Pancreas (tissue), 10 donors: ENCODE measurements around the gene BNIP3. TPM values are rescaled to one million over a fixed set of nuclear protein-coding genes. Genes with fewer than 3 reads are reported as not detected.

Experiments used
- ATAC-seq, 4 donors: fragments of 200-7000 bp; cut with Tn5 transposase; one replicate each; pipeline versions ENCODE4 v1.8.0 to v1.9.1; 2020; ENCODE audit warnings: mild to moderate bottlenecking in 4 of 4, moderate library complexity in 4 of 4
- DNase-seq, 6 donors: peaks; one replicate each; pipeline ENCODE4 v3.0.0-alpha.2; 2020
- FAIRE-seq: peaks from 2 replicates; lab custom pipeline; 2012; peaks lifted over from hg19 to GRCh38; lab: Jason Lieb, UNC
- H3K27ac ChIP-seq, 4 donors: fragments of 200-600 bp; sonication (generic); 1 replicate in 3 of 4; 2 replicates in 1 of 4; pipeline versions ENCODE4 v1.5.0 to v1.8.0; 2020
- H3K27me3 ChIP-seq, 4 donors: fragments of 200-600 bp; one replicate each; pipeline ENCODE4 v1.8.0; 2021
- H3K36me3 ChIP-seq, 3 donors: fragments of 200-600 bp; sonication (generic) in 1 of 3; one replicate each; pipeline versions ENCODE4 v1.5.0 to v1.8.0; 2020 to 2021
- H3K4me1 ChIP-seq, 3 donors: fragments of 200-600 bp; one replicate each; pipeline ENCODE4 v1.8.0; 2021
- H3K4me3 ChIP-seq, 4 donors: fragments of 200-600 bp; sonication (generic) in 2 of 4; one replicate each; pipeline versions ENCODE4 v1.5.0 to v1.8.0; 2020 to 2021
- H3K9me3 ChIP-seq, 4 donors: fragments of 200-600 bp; one replicate each; pipeline ENCODE4 v1.8.0; 2021
- CTCF ChIP-seq, 4 donors: fragments of 200-600 bp; sonication (generic) in 3 of 4; IDR thresholded peaks; one replicate each; pipeline versions ENCODE4 v1.5.0 to v1.8.0; 2021; ENCODE audit warnings: antibody characterized with exemption in 4 of 4
- WGBS, 2 donors: extraction: QIAGEN DNeasy Blood & Tissue Kit; methylation state at CpG; one replicate each; pipeline ENCODE4 v1.1.7; 2013; 5-methylcytosine and 5-hydroxymethylcytosine counted together
- intact Hi-C, 3 donors: fragments of 100-400 bp; cut with DNase I; formaldehyde crosslinking; loops; one replicate each; pipeline versions ENCODE4 v1.11.1 to v1.14.2; 2022
- polyA plus RNA-seq, 2 donors: library from polyadenylated mRNA; stranded (reverse); fragments of 200-250 nt; gene quantifications; one replicate each; pipeline ENCODE4 v1.2.3, GENCODE V29; 2013
- total RNA-seq, 6 donors: library from RNA; stranded (reverse); fragmentation: NEBNext Ultra II Directional in 4 of 6; extraction: Animal tissue kit (Norgen Biotek cat#: 25700) in 4 of 6; gene quantifications; one replicate each; pipeline versions ENCODE4 v1.2.1 to v1.2.4, GENCODE V29; 2021 to 2023
- donor health status: healthy with polysubstance abuse.
- donor health status: DM: no; HTN: no; CAD: no; lungs with moderate emphysema.
- donor health status: DM: no; HTN: no; CAD: no.
- donor health status: control.
- donor health status: control.
- donor health status: Bipolar disorder and iron deficiency.
- donor health status: DM: yes; HTN: yes; CAD: no.
- donor health status: DM: no; HTN: no; CAD: no.
- donor health status: DM: no; HTN: no; CAD: no.
- donor health status: DM: yes; HTN: yes; CAD: no.

The BNIP3 gene
- total and polyA plus RNA-seq, 8 donors: 65.7 to 471 (median 142) TPM

- 91 to 92% methylated on average over 20 of the region's 20 CpGs for WGBS, 2 donors
- Histone ChIP-seq H3K27ac (no peak overlapping the region), H3K4me1 (peaks cover 0 to 3% (median 0%) of the 10 kb centered on the region in 3 donors), H3K4me3 (no peak overlapping the region), H3K36me3 (peaks cover 0 to 75% (median 11%) of the 10 kb centered on the region in 3 donors), H3K9me3 (no peaks in the 10 kb centered on the region), H3K27me3 (no peaks in the 10 kb centered on the region)
- no peak for TF ChIP-seq CTCF (IDR thresholded peaks at IDR 0.05)
- ATAC-seq (no peak), DNase-seq (peak in 4 of 6 donors; percentile 6 to 46 (median 29)), FAIRE-seq (no peak)
- intact Hi-C loops: no loop called here
Measured at GRCh38 chr10:131937836-131938235, 43.9 kb downstream of the BNIP3 start.

GRCh38 chr10:131936736-131937135, 45.0 kb downstream of the BNIP3 start:
- intact Hi-C loops: no loop called here
- Histone ChIP-seq H3K9me3 (no peaks in the 10 kb centered on the region), H3K4me3 (no peak overlapping the region), H3K4me1 (peaks cover 0 to 8% (median 6%) of the 10 kb centered on the region in 3 donors), H3K27ac (no peak overlapping the region), H3K36me3 (peaks cover 0 to 69% (median 11%) of the 10 kb centered on the region in 3 donors), H3K27me3 (no peaks in the 10 kb centered on the region)
- 96 to 97% methylated on average over 18 of the region's 18 CpGs for WGBS, 2 donors
- DNase-seq: peak in 3 of 6 donors; percentile 35 to 39 (median 35)
- ATAC-seq: no peak
- no peak for TF ChIP-seq CTCF (IDR thresholded peaks at IDR 0.05)
- no peak for FAIRE-seq

DNA sequence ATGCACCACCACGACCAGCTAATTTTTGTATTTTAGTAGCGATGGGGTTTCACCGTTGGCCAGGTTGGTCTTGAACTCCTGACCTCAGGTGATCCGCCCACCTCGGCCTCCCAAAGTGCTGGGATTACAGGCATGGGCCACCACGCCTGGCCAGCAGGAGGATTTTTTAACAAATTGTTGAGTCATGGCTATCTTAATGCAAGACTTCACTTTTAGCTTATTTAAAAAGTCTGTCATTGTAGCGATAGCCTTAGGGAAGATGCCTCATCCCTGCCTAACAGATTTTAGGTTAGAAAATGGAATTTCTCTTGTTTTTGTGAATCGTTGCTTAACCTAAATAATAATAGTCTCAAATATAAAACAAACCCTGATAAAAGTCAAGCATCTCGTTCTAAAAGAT, 45.4 kb downstream of the BNIP3 start:
- Histone ChIP-seq H3K4me1 (peaks cover 0 to 8% (median 6%) of the 10 kb centered on the region in 3 donors), H3K9me3 (no peaks in the 10 kb centered on the region), H3K4me3 (no peak overlapping the region), H3K27ac (no peak overlapping the region), H3K27me3 (no peaks in the 10 kb centered on the region), H3K36me3 (peaks cover 0 to 66% (median 11%) of the 10 kb centered on the region in 3 donors)
- ATAC-seq (no peak), DNase-seq (peak in 3 of 6 donors; percentile 6 to 12 (median 7)), FAIRE-seq (no peak)
- intact Hi-C loops: no loop called here
- TF ChIP-seq CTCF (IDR thresholded peaks at IDR 0.05): no peak
- 89 to 96% methylated on average over 9 of the region's 9 CpGs for WGBS, 2 donors

- H3K4me1 ChIP-seq: peaks cover under 1 to 15% (median 6%) of the 10 kb centered on the region in 3 donors
- H3K9me3 ChIP-seq: no peaks in the 10 kb centered on the region
- no peak overlapping the region for H3K27ac ChIP-seq
- H3K4me3 ChIP-seq: no peak overlapping the region
- 46 to 54% methylated on average over 1 of the region's 1 CpG for WGBS, 2 donors
- no peak for ATAC-seq
- peaks cover 0 to 56% (median 11%) of the 10 kb centered on the region in 3 donors for H3K36me3 ChIP-seq
- peak in 2 of 6 donors; percentile 5 to 15 for DNase-seq
- intact Hi-C loops: no loop called here
- H3K27me3 ChIP-seq: no peaks in the 10 kb centered on the region
- FAIRE-seq: no peak
- no peak for TF ChIP-seq CTCF (IDR thresholded peaks at IDR 0.05)
Measured at GRCh38 chr10:131935260-131935659, 46.5 kb downstream of the BNIP3 start.

GRCh38 chr10:131934769-131935168, 47.0 kb downstream of the BNIP3 start:
- 79 to 81% methylated on average over 8 of the region's 8 CpGs for WGBS, 2 donors
- ATAC-seq (peak in 1 of 4 donors; percentile 9), DNase-seq (peak in 3 of 6 donors; percentile 30 to 46 (median 32)), FAIRE-seq (no peak)
- H3K4me3 ChIP-seq: no peak overlapping the region
- peaks cover 0 to 51% (median 11%) of the 10 kb centered on the region in 3 donors for H3K36me3 ChIP-seq
- H3K9me3 ChIP-seq: no peaks in the 10 kb centered on the region
- no peaks in the 10 kb centered on the region for H3K27me3 ChIP-seq
- no peak overlapping the region for H3K27ac ChIP-seq
- intact Hi-C loops: no loop called here
- TF ChIP-seq CTCF (IDR thresholded peaks at IDR 0.05): no peak
- H3K4me1 ChIP-seq: peaks cover 4 to 18% (median 6%) of the 10 kb centered on the region in 3 donors
